HG02763 (cell line): Measurements from ENCODE around the gene UBAP2L.
"Not testable (repeated sequence)": the region's sequence is repeated elsewhere in the genome, so short reads cannot be mapped to it uniquely, and the experiment has no call there.

Experiments
- ATAC-seq: cut with Tn5 transposase; IDR thresholded peaks from one replicate; pipeline ENCODE4 v1.9.1; 2021; ENCODE audit warnings: mild to moderate bottlenecking, moderate library complexity; ENCODE audit not compliant: unreplicated experiment

The UBAP2L gene

DNA sequence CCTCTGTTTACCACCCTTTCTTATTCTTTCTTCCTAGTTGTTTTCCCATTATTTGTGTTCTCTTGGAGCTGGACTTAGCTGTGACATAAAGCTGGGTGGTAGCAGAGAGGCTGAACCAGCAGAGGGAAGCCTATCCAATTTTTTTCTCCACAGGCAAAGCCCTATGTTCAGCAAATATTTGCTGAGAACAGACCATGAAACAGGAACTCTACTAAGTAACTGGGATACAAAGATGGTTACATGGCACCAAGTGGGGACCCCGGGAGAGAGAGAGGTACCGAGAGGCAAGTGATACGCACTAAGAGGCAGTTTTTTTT, 21.2 kb upstream of the UBAP2L start:
- ATAC-seq = no peak

- ATAC-seq = not testable (repeated sequence)
These were observed 15.0 kb upstream of the UBAP2L start for GRCh38 chr1:154205778-154206177.

GRCh38 chr1:154206196-154206595, 14.6 kb upstream of the UBAP2L start, which contains the start of gene CFAP141:
Gene CFAP141, minus strand, starts transcription at chr1:154206333. Its CDS starts 26 bp downstream, at chr1:154206307.
- no peak for ATAC-seq

GRCh38 chr1:154207262-154207661, 13.5 kb upstream of the UBAP2L start:
- no peak for ATAC-seq

DNA sequence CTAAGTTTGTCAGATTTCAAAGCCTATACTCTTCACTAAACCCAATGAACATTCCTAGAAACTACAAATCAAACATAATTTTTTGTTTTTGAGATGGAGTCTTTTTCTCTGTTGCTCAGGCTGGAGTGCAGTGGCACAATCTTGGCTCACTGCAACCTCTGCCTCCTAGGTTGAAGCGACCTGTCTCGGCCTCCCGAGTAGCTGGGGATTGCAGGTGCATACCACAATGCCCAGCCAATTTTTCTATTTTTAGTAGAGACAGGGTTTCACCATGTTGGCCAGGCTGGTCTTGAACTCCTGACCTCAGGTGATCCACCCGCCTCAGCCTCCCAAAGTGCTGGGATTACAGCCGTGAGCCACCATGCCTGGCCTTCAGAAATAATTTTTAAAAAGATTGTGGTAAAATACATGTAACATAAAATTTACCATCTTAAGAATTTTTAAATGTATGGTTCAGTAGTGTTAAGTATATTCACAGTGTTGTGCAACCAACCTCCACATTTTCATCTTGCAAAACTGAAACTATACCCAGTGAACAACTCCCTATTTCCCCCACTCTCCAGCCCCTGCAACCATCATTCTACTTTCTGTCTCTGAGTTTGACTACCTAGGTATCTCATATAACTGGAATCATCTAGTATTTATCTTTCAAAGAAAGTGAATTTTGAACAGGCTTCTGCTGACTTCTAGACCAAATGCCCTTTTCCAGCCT, 11.9 kb upstream of the UBAP2L start:
- ATAC-seq = no peak

DNA sequence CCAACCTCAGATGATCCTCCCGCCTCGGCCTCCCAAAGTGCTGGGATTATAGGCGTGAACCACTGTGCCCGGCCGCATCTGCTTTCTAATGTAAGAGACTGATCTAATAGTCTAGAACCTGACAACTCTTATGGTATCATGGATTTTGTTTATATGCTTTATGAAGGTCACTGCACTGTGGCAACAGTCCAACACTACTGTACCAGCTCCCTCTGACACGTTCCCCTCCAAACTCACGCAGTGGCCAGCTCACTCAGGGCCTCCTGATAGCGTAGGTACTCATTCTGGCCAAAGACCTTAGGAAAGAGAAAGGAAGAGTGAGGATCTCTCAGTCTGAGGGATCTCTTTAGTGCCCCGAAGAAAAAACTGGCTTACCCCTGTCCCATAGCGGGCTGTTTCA, 8.7 kb upstream of the UBAP2L start:
- ATAC-seq = no peak

DNA sequence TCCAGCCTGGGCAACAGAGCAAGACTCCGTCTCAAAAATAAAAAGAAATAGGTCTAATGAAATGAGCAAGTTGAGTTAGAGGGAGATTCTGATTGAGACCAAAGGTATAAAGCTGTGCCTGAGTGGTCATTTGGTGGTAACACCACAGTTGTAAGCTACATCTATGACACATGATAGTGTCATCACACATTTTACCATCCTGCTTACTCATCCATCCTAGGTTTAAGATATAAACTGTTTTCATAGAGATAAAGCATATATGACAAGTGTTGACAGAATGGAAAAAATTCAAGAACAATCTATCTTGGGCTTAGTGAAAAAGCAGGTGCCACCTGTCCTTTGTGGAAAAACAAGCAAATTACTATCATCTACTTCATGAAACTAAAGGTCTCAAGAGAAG, 7.5 kb upstream of the UBAP2L start:
- ATAC-seq = no peak

- no peak for ATAC-seq
These were observed 2.2 kb upstream of the UBAP2L start for GRCh38 chr1:154218545-154218944.

- ATAC-seq = no peak
These were observed 1.2 kb upstream of the UBAP2L start for GRCh38 chr1:154219541-154219940.

DNA sequence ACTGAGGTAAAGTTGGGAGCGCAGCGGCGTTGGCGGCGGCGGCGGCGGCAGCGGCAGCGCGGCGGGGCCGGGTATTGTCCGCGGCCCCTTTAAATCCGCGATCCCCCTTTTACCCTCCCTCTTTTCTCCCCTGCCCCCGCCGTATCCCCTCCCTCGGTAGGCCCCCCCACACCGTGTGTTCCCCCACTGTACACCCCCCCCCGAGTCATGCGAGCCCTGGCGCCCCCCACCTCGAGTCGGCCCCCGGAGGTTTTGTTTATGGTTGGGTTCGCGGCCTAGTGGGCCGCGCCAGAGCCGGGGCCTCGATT, 169 bp downstream of the UBAP2L start:
- no peak for ATAC-seq

DNA sequence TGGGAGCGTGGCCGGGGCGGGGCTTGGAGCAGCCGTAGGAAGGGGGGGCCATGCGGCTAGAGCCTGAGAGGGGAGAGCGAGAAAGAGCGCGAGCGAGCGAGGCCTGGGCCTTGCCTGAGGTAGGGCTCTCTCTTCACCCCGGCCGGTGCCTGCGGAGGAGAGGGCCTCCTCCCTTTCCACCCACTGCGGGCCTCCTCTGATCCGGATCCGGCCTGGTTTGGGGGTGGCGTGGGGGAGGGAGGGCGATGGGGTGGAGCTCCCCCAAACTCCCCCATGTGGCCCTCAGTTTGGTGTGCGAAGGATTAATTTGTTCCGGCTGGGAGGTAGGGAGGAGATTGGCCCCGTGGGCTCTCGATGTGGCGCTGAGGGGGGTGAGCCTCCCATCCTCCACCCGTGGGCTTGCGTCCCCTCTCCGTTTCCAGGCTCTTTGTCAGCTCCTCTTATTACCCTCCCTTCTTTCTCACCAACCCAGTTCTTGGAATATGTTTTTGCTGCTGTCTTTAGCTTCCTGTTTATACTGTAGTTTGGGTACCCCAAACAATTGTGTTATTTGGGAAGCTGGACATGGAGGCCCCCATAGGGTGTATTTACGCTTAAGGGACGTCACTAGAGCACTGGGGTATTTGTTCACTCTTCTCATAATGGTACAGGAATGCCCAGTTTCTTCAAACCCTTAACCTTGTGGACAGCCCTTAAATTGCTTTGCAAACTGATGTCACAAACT, 685 bp downstream of the UBAP2L start:
- ATAC-seq = no peak

- ATAC-seq = no peak
These were observed 1.8 kb downstream of the UBAP2L start for GRCh38 chr1:154222518-154222917.

DNA sequence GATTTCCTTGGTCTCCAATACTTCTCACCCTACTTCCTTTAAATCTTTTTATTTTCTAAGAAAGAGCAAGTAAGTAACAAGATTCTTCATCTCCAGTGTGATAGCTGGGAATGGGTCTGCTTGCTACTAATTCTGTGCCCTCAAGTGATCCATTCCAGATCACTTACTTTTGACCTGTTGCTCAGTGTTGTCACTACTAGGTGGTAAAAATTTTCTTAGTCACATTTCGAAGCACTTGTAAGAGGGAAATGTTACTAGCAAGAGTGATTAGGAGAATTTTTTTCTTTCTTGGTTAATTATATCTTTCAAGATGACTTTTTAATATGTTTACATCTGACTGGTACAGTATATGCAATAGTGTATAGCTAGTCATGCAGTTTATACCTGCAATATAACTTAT, 2.2 kb downstream of the UBAP2L start:
- no peak for ATAC-seq

- ATAC-seq = no peak
These were observed 2.9 kb downstream of the UBAP2L start for GRCh38 chr1:154223621-154224020.

- ATAC-seq = no peak
These were observed 4.6 kb downstream of the UBAP2L start for GRCh38 chr1:154225370-154225769.

DNA sequence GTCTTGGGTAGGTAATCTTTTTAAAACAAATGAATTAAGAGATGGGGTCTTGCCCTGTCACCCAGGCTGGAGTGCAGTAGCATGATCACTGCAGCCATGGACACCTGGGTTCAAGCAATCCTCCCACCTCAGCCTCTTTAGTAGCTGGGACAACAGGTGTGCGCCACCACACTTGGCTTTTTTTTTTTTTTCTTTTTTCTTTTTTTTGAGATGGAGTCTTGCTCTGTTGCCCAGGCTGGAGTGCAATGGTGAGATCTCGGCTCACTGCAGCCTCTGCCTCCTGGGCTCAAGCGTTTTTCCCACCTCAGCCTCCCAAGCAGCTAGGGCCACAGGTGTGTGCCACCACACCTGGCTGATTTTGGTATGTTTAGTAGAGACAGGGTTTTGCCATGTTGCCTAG, 10.4 kb downstream of the UBAP2L start:
- ATAC-seq = not testable (repeated sequence)

DNA sequence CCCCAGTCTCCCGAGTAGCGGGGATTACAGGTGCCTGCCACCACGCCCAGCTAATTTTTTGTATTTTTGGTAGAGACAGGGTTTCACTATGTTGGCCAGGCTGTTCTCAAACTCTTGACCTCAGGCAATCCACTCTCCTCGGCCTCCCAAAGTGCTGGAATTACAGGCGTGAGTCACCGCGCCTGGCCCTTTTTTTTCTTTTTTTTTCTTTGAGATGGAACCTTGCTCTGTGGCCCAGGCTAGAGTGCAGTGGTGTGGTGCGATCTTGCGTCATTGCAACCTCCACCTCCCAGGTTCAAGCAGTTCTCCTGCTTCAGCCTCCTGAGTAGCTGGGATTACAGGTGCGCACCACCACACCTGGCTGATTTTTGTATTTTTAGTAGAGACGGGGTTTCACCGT, 12.4 kb downstream of the UBAP2L start:
- ATAC-seq = not testable (repeated sequence)

- ATAC-seq = no peak
These were observed 16.1 kb downstream of the UBAP2L start for GRCh38 chr1:154236855-154237254.

- ATAC-seq = no peak
These were observed 16.7 kb downstream of the UBAP2L start for GRCh38 chr1:154237435-154237834.

DNA sequence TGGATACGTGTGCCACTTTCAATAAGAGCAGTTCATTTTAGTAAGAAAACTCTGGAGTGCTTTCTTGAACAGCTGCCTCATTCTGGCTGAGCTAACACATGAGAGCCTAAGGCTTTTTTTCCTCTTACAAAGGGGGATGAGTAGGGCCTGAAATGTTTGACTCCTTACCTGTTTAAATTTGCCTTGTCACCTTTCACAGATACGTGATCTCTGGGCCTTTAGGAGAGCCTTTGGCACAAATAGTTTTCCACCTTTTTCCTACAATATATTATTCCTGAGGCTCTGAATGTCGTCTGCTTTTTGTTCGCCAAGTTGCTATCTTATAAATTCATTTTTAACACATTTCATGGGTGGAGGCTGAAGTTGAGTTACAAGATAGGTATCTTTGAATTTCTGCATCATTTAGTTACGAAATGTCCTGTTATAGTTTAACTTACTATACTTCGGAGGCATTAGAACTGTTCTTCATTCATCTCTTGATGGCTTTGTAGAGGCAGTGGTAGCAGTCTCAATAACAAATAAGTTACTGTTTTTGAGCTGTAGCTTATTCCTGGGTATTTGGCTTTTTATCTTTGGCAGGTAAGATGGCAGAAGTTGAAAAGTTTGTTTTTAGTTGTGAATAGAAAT, 17.2 kb downstream of the UBAP2L start:
- ATAC-seq = no peak

DNA sequence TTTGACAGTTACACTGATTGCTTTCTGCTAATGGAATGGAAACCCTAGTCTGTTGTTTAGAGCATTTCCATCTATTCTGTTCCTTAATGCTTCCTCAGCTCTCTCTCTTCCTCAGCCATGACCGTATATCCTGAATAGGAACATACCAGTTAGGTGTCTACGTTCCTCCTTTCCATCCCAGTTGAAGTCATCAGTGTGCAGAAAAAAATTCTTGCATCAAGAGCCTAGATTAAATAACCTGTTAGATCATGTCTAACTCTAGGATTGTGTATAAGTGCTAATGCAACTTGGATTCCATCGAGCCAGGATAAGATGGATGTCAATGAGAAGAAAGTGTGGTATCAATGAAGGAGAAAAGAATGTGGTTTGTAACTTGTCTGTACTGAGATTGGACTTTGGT, 18.7 kb downstream of the UBAP2L start:
- ATAC-seq = no peak

- no peak for ATAC-seq
These were observed 19.6 kb downstream of the UBAP2L start for GRCh38 chr1:154240294-154240833.
